Activated naive CD4-positive, alpha-beta T cell treated with anti-CD3 and anti-CD28 coated beads for 36 hours (primary cell): Measurements from ENCODE around the gene C9orf57. TPM values are rescaled to one million over a fixed set of nuclear protein-coding genes. Genes with fewer than 3 reads are reported as not detected.
"Not testable (repeated sequence)": the region's sequence is repeated elsewhere in the genome, so short reads cannot be mapped to it uniquely, and the experiment has no call there.

Experiments
- CTCF ChIA-PET: fragments of 350-600 bp; sonication (Branson Sonifier 250); formaldehyde crosslinking; loops from one replicate; lab custom pipeline; 2021; ENCODE audit warnings: antibody characterized with exemption; lab: Charles Lee
- DNase-seq: peaks from one replicate; pipeline ENCODE4 v3.0.0-alpha.2; 2020
- H3K27ac Mint-ChIP-seq: one replicate; pipeline ENCODE4 v1.8.0; 2021; ENCODE audit warnings: mild to moderate bottlenecking, mixed read lengths
- H3K27me3 Mint-ChIP-seq: one replicate; pipeline ENCODE4 v1.8.0; 2021; ENCODE audit warnings: low read depth, mixed read lengths
- H3K36me3 Mint-ChIP-seq: one replicate; pipeline ENCODE4 v1.8.0; 2021; ENCODE audit warnings: low read depth, mixed read lengths
- H3K4me1 Mint-ChIP-seq: one replicate; pipeline ENCODE4 v1.8.0; 2021; ENCODE audit warnings: low read depth, mixed read lengths
- H3K4me3 Mint-ChIP-seq: one replicate; pipeline ENCODE4 v1.8.0; 2021; ENCODE audit warnings: mild to moderate bottlenecking, moderate library complexity, mixed read lengths
- H3K9me3 Mint-ChIP-seq: one replicate; pipeline ENCODE4 v1.8.0; 2021; ENCODE audit warnings: mixed read lengths
- intact Hi-C: fragments of 100-400 bp; cut with micrococcal nuclease; formaldehyde crosslinking; loops from one replicate; pipeline ENCODE4 v1.15.1; 2023
- total RNA-seq, 2 experiments: library from RNA; stranded (reverse); gene quantifications; one replicate each; pipeline ENCODE4 v1.2.3, GENCODE V29; 2021

Gene C9orf57, protein sequence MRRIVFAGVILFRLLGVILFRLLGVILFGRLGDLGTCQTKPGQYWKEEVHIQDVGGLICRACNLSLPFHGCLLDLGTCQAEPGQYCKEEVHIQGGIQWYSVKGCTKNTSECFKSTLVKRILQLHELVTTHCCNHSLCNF
- not detected for total RNA-seq

DNA sequence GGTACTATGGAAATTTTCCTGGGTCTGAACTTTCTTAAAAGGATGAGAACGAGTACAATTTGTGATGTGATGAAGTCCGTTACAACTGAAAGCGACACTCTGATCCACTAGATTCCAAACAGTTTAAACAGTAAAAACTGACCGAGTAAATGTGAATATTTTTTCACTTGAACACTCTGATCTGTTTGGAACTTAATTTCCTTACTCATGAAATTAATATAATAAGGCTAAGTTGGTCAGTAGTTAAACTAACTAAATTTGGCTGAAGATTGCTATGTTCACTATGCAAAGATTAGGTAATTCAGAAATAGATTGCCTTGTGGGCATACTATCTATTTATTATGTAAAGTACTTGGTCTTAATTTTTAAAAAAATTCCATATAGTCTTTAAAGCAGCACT lies at the start of gene C9orf57:
Gene C9orf57, minus strand, starts transcription at position 101 of the 400 bp plus-strand sequence. CDS start 1,282 bp downstream, outside the sequence.
- H3K27ac Mint-ChIP-seq = no peak within 1 kb of the TSS
- intact Hi-C loops = no loop called here
- peaks cover 11% of the 10 kb centered on the region for H3K27me3 Mint-ChIP-seq
- no peaks in the 10 kb centered on the region for H3K36me3 Mint-ChIP-seq
- CTCF ChIA-PET = no interaction called here
- H3K9me3 Mint-ChIP-seq = no peaks in the 10 kb centered on the region
- no peak within 1 kb of the TSS for H3K4me3 Mint-ChIP-seq
- no peaks in the 10 kb centered on the region for H3K4me1 Mint-ChIP-seq
- DNase-seq = no peak

DNA sequence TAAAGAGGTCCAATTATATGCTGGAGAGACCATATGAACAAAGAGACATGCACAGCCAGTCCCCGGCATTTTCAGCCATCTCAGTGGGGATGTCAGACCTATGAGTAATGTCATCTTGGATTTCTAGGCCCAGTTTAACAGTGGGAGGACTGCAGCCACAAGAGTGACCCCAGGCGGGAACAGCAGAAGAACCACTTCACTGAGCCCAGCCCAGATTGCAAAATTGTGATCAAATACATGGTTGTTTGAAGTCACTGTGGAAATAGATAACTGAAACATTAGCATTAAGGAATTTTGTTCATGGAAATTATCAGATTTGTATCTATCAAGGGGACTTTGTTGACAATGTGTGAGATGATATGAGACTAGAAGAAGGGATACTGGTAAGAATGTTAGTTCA lies 42.1 kb upstream of the C9orf57 start:
- intact Hi-C loops = no loop called here
- no peak overlapping the region for H3K4me3 Mint-ChIP-seq
- H3K27me3 Mint-ChIP-seq = no peaks in the 10 kb centered on the region
- no peak overlapping the region for H3K27ac Mint-ChIP-seq
- H3K9me3 Mint-ChIP-seq = peaks cover 3% of the 10 kb centered on the region
- H3K4me1 Mint-ChIP-seq = no peaks in the 10 kb centered on the region
- DNase-seq = no peak
- CTCF ChIA-PET = no interaction called here
- no peaks in the 10 kb centered on the region for H3K36me3 Mint-ChIP-seq

DNA sequence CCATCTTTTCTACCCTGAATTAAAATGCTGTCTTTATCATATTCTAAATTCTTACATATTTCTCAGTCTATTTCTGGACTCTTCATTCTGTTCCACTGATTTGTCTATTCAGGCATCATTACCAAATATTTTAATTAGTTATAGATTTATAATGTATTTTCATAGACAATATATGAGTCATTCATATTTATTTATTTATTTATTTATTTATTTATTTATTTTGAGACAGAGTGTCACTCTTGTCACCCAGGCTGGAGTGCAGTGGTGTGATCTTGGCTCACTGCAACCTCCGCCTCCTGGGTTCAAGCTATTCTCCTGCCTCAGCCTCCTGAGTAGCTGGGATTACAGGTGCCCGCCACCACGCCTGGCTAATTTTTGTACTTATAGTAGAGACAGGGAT lies 35.1 kb upstream of the C9orf57 start:
- CTCF ChIA-PET, H3K27me3 Mint-ChIP-seq, DNase-seq, H3K4me3 Mint-ChIP-seq, H3K9me3 Mint-ChIP-seq, H3K27ac Mint-ChIP-seq, intact Hi-C loops, H3K4me1 Mint-ChIP-seq, H3K36me3 Mint-ChIP-seq: not testable (repeated sequence)

DNA sequence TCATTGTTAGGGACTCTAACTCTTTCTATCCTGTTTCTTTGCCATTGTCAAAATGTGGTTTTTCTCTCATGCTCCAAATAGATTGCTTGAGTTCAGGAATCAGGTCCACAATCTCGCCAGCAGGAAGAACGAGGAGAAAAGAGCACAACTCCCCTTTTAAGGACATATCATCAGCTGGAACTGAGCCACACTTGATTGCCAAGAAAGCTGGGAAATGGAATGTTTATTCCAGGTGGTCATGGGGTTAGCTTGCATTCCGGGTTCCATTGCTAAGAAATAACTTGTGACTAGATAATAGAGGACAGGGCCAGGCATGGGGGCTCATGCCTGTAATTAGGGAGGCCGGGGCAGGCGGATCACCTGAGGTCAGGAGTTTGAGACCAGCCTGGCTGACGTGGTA lies 32.4 kb upstream of the C9orf57 start:
- H3K27ac Mint-ChIP-seq = no peak overlapping the region
- H3K27me3 Mint-ChIP-seq = peaks cover 2% of the 10 kb centered on the region
- DNase-seq = no peak
- CTCF ChIA-PET = interaction anchor here (0.7 to 0.8 kb wide), 2 partner anchors 56 to 820 kb away, joined by 3 read pairs; no protein-coding TSS in a partner anchor
- H3K4me1 Mint-ChIP-seq = no peaks in the 10 kb centered on the region
- H3K4me3 Mint-ChIP-seq = no peak overlapping the region
- no peaks in the 10 kb centered on the region for H3K36me3 Mint-ChIP-seq
- no peaks in the 10 kb centered on the region for H3K9me3 Mint-ChIP-seq
- intact Hi-C loops = no loop called here

DNA sequence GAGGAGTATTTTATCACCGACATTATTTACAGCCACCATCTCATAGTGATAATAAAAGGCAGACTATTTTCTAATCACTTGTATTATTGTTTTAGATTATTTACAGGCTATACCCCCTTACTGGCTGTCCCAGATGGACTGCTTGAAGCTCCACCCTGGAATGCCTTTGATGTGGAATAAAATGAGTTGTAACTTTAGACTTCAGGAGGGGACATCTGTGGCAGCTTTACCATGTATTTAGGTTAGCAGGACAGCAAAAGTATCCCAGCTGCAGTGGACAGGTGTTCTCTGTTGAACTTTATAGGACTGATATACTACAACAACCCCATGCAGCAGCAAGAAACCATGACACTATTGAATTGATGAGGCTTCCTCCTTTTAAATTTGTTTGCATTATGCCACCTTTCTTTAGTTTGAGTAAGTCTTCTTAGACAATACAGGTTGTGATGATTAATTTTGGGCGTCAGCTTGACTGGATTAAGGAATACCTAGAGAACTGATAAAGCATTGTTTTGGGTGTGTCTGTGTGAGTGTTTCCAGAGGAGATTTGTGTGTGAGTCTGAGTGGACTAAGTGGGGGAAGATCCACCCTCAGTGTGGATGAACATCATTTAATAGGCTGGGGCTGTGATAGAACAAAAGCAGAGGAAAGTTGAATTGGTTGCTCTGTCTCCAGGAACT lies 29.2 kb upstream of the C9orf57 start:
- no peak overlapping the region for H3K27ac Mint-ChIP-seq
- CTCF ChIA-PET = no interaction called here
- intact Hi-C loops = no loop called here
- no peaks in the 10 kb centered on the region for H3K9me3 Mint-ChIP-seq
- peaks cover 7% of the 10 kb centered on the region for H3K27me3 Mint-ChIP-seq
- H3K4me1 Mint-ChIP-seq = no peaks in the 10 kb centered on the region
- H3K4me3 Mint-ChIP-seq = no peak overlapping the region
- DNase-seq = no peak
- no peaks in the 10 kb centered on the region for H3K36me3 Mint-ChIP-seq

DNA sequence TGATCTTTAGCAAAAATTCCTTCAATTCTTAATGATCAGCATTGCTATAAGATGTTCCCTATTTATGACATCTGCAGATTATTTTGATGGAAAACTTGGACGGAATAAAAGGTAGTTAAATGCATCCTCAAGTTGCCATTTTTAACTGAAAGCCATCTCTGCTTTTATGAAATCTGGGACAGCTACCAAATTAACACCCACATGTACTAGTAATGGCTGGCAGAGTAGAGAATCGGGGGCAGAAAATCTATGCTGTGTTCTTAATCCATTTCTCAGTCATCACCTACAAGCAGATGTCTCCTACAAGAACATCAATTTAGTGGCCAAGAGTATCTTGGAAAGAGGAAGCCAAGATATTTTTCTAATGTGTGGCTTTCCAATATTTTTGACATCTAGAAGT lies 22.1 kb upstream of the C9orf57 start:
- CTCF ChIA-PET = no interaction called here
- H3K4me1 Mint-ChIP-seq = no peaks in the 10 kb centered on the region
- intact Hi-C loops = no loop called here
- H3K9me3 Mint-ChIP-seq = peaks cover 3% of the 10 kb centered on the region
- H3K27me3 Mint-ChIP-seq = peaks cover 10% of the 10 kb centered on the region
- DNase-seq = no peak
- H3K36me3 Mint-ChIP-seq = no peaks in the 10 kb centered on the region
- H3K27ac Mint-ChIP-seq = no peak overlapping the region
- no peak overlapping the region for H3K4me3 Mint-ChIP-seq

DNA sequence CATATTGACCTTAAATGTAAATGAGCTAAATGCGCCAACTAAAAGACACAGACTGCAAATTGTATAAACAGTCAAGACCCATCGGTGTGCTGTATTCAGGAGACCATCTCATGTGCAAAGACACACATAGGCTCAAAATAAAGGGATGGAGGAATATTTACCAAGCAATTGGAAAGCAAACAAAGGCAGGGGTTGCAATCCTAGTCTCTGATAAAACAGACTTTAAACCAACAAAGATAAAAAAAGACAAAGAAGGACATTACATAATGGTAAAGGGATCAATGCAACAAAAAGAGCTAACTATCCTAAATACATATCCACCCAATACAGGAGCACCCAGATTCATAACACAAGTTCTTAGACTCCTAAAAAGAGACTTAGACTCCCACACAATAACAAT lies 14.3 kb upstream of the C9orf57 start:
- H3K36me3 Mint-ChIP-seq, H3K4me1 Mint-ChIP-seq, intact Hi-C loops, H3K27me3 Mint-ChIP-seq, DNase-seq, H3K4me3 Mint-ChIP-seq, H3K27ac Mint-ChIP-seq, H3K9me3 Mint-ChIP-seq, CTCF ChIA-PET: not testable (repeated sequence)

DNA sequence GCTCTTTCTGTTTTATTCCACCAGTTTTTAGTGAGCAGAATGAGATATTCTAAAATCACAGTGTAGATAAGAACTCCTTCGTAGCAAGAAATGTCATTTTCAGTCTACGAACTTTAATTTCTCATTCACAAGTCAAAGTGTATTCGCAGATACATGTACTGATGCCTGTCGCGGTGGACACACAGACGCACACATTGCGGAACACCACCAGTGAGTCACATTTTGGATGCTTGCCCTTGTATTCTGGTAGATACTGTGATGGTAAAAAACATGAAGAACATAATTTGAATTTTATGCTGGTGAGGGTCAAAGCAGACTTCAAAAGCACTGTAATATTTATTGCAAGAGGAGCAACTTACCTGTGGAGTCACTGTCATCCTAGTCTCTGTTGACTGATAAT lies 4.7 kb upstream of the C9orf57 start:
- CTCF ChIA-PET = interaction anchor here (1.0 kb wide), 1 partner anchor 26 kb away, joined by 3 read pairs; no protein-coding TSS in a partner anchor
- Mint-ChIP-seq H3K4me3 (no peak overlapping the region), H3K36me3 (no peaks in the 10 kb centered on the region), H3K27me3 (peaks cover 22% of the 10 kb centered on the region), H3K4me1 (no peaks in the 10 kb centered on the region), H3K27ac (no peak overlapping the region), H3K9me3 (no peaks in the 10 kb centered on the region)
- no peak for DNase-seq
- intact Hi-C loops = no loop called here

DNA sequence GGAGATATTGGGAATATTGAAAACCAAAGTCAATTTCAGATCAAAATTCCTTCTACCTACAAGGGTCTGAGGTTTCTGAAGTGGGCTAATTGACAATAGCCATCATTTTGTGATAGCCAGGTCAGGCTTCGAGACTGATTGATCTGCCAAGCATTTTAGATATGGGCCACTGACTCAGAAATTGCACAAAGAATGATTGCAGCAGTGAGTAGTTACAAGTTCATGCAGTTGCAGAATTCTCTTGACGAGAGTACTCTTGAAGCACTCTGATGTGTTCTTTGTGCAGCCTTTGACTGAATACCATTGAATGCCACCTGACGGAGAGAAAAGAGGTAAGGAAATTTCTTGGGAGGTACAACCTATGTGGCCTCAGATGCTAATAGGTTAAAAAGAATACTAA lies 8.3 kb downstream of the C9orf57 start:
- no peaks in the 10 kb centered on the region for H3K4me1 Mint-ChIP-seq
- CTCF ChIA-PET = no interaction called here
- no peaks in the 10 kb centered on the region for H3K36me3 Mint-ChIP-seq
- H3K9me3 Mint-ChIP-seq = no peaks in the 10 kb centered on the region
- H3K4me3 Mint-ChIP-seq = no peak overlapping the region
- DNase-seq = no peak
- intact Hi-C loops = no loop called here
- H3K27me3 Mint-ChIP-seq = peaks cover 2% of the 10 kb centered on the region
- no peak overlapping the region for H3K27ac Mint-ChIP-seq

DNA sequence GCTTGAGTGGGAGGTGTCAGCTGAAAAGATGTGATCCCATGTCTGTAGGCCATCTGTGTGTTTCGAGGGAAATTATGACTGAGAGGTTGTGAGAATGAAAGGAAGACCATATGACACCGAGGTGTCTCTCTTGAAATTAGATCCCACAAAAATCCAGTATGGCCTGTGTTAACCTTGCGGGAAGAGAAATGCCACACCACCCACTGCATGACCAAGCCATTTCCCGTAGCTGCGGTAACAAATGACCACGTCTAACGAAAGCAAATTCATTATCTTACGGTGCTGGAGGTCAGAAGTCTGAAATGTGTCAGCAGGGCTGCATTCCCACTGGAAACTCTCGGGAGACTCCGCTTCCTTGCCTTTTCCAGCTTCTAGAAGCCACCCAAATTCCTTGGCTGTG lies 11.6 kb downstream of the C9orf57 start:
- CTCF ChIA-PET = no interaction called here
- H3K36me3 Mint-ChIP-seq = no peaks in the 10 kb centered on the region
- H3K4me3 Mint-ChIP-seq = no peak overlapping the region
- peaks cover 5% of the 10 kb centered on the region for H3K27me3 Mint-ChIP-seq
- H3K4me1 Mint-ChIP-seq = no peaks in the 10 kb centered on the region
- no peaks in the 10 kb centered on the region for H3K9me3 Mint-ChIP-seq
- DNase-seq = no peak
- no peak overlapping the region for H3K27ac Mint-ChIP-seq
- intact Hi-C loops = no loop called here

DNA sequence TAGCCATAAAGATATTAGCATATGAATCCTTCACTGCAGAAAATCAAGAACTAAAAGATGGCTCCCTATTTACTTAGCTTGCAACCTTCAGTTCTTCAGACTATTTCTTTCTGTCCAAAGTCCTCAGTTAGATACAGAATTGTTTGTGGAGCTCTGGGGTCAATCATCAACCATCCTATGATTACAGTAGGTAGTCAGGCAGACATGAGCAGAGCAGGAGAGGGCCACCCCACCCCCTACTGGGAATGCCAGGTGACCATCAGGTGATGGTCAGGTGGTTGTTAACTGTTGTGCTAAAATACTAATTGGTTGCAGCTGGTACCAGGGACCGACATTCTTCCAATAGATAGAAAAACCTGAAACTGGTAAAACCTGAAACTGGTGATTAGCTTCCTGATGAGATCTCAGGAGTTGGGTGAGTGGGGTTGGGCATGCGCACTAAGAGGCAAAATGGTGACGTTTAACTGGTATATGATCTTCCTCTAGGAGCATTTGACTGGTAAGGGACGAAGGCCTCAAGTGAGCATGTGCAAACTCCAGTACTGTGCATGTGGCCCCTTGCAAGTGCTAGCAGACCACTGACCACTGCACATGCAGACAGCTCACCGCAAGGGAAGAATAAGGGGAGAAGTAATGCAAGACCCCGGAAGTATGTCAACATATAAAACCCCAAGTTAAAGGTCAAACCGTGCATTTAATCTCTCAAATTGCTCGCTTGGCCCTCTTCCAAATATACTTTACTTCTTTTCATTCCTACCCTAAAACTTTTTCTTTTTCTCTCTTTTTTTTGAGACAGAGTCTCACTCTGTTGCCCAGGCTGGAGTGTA lies 13.6 kb downstream of the C9orf57 start:
- H3K4me3 Mint-ChIP-seq = no peak overlapping the region
- H3K27me3 Mint-ChIP-seq = peaks cover 5% of the 10 kb centered on the region
- no peak overlapping the region for H3K27ac Mint-ChIP-seq
- H3K9me3 Mint-ChIP-seq = no peaks in the 10 kb centered on the region
- no peaks in the 10 kb centered on the region for H3K4me1 Mint-ChIP-seq
- DNase-seq = no peak
- no peaks in the 10 kb centered on the region for H3K36me3 Mint-ChIP-seq
- CTCF ChIA-PET = interaction anchor here (1.3 to 1.6 kb wide), 2 partner anchors 8 to 22 kb away, joined by 6 to 8 read pairs; no protein-coding TSS in a partner anchor
- intact Hi-C loops = no loop called here

DNA sequence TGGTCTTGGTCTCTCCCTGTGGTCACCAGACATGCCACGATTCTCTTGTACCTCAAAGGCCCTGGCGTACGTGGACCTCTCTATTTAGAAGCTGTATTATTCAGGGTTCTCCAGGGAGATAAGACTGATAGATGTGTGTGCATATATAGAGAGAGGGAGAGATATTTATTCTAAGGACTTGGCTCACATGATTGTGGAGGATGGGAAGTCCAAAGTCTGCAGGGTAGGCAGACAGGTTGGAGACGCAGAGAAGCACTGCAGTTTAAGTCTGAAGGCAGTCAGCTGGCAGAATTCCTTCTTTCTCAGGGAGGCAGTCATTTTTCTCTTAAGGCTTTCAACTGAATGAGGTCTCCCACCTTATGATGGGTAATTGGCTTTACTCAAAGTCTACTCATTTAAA lies 16.3 kb downstream of the C9orf57 start:
- CTCF ChIA-PET = interaction anchor here (1.9 kb wide), 1 partner anchor 228 kb away, joined by 8 read pairs; no protein-coding TSS in a partner anchor
- Mint-ChIP-seq H3K27me3 (peaks cover 7% of the 10 kb centered on the region), H3K9me3 (no peaks in the 10 kb centered on the region), H3K27ac (no peak overlapping the region), H3K4me3 (no peak overlapping the region), H3K36me3 (no peaks in the 10 kb centered on the region), H3K4me1 (peaks cover 2% of the 10 kb centered on the region)
- DNase-seq = no peak
- intact Hi-C loops = no loop called here
